NCI-H446 treated with DMSO at 0.1 percent for 48 hours (cell line): Measurements from ENCODE around the gene ADGRB3.
A peak's percentile ranks its signal among the peaks of the same experiment; 100 is the strongest.

Experiments used
- DNase-seq: peaks from one replicate; lab custom pipeline; 2025; lab: John Stamatoyannopoulos, UW

The ADGRB3 gene

GRCh38 chr6:68709091-68709490 is 74.0 kb downstream of the ADGRB3 start:
- no peak for DNase-seq

- no peak for DNase-seq
Measured at GRCh38 chr6:68709882-68710281, 74.8 kb downstream of the ADGRB3 start.

- no peak for DNase-seq
Measured at GRCh38 chr6:68710496-68710895, 75.4 kb downstream of the ADGRB3 start.

- no peak for DNase-seq
Measured at GRCh38 chr6:68710916-68711315, 75.8 kb downstream of the ADGRB3 start.

GRCh38 chr6:68711386-68712000 is 76.4 kb downstream of the ADGRB3 start:
- DNase-seq, result peak; percentile 36

- DNase-seq, result no peak
Measured at GRCh38 chr6:68716620-68717019, 81.5 kb downstream of the ADGRB3 start.

- DNase-seq, result peak; percentile 97
Measured at GRCh38 chr6:68718385-68719073, 83.4 kb downstream of the ADGRB3 start.

- no peak for DNase-seq
Measured at GRCh38 chr6:68719761-68720160, 84.7 kb downstream of the ADGRB3 start.

- no peak for DNase-seq
Measured at GRCh38 chr6:68722891-68723527, 87.9 kb downstream of the ADGRB3 start.

GRCh38 chr6:68724060-68724459 is 89.0 kb downstream of the ADGRB3 start:
- no peak for DNase-seq

GRCh38 chr6:68726337-68726736 is 91.3 kb downstream of the ADGRB3 start:
- peak; percentile 86 for DNase-seq

GRCh38 chr6:68726992-68727391 is 91.9 kb downstream of the ADGRB3 start:
- no peak for DNase-seq

GRCh38 chr6:68727699-68728098 is 92.6 kb downstream of the ADGRB3 start:
- DNase-seq, result no peak

GRCh38 chr6:68728159-68728979 is 93.3 kb downstream of the ADGRB3 start:
- no peak for DNase-seq

- DNase-seq, result no peak
Measured at GRCh38 chr6:68729377-68729903, 94.4 kb downstream of the ADGRB3 start.

GRCh38 chr6:68730291-68731054 is 95.4 kb downstream of the ADGRB3 start:
- no peak for DNase-seq

GRCh38 chr6:68732423-68732822 is 97.3 kb downstream of the ADGRB3 start:
- DNase-seq, result no peak

- DNase-seq, result no peak
Measured at GRCh38 chr6:68735866-68736265, 100.8 kb downstream of the ADGRB3 start.

- no peak for DNase-seq
Measured at GRCh38 chr6:68737061-68737460, 102.0 kb downstream of the ADGRB3 start.

GRCh38 chr6:68738039-68738438 is 103.0 kb downstream of the ADGRB3 start:
- no peak for DNase-seq

- DNase-seq, result no peak
Measured at GRCh38 chr6:68740828-68741500, 105.9 kb downstream of the ADGRB3 start.
